ENCODE results near the gene POLK.
"Not testable (repeated sequence)": the region's sequence is repeated elsewhere in the genome, so short reads cannot be mapped to it uniquely, and the experiment has no call there.

Gene POLK

DNA sequence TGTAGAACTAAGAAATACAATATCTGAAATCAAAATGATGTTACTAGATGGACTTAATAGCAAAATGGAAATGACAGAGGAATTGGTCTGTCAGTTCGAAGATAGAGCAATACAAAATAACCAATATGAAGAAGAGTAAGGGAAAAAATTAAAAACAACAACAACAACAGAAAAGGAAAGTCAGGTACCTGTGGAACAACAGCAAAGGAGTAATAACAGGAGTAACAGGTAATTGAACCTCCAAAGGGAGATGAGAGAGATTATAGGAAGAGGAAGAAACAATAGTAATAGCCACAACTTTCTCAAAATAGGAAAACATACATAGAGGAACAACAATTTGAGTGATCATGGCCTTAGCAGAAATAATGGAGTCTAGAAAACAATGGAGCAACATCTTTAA, 13.7 kb downstream of the POLK start:
- Histone ChIP-seq H3K27me3 (ENCODE audit: low read depth, low read length) (no peaks in the 10 kb centered on the region), H3K27ac (ENCODE audit: low read length) (no peak overlapping the region), H3K36me3 (ENCODE audit: control insufficient read depth in 1 of 2, insufficient read depth in 2 of 2, low read length in 2 of 2) (no peaks in the 10 kb centered on the region)

GRCh38 chr5:75526070-75526469, 14.4 kb downstream of the POLK start:
- peaks cover 0 to 5% of the 10 kb centered on the region in 2 donors for H3K4me1 ChIP-seq (ENCODE audit: control insufficient read depth in 1 of 2, insufficient read depth in 2 of 2, low read length in 2 of 2)
- no peak overlapping the region for H3K27ac ChIP-seq (ENCODE audit: low read length)
- H3K9me3 ChIP-seq (ENCODE audit: control insufficient read depth in 1 of 2, low read length in 2 of 2), result peaks cover 0 to under 1% of the 10 kb centered on the region in 2 donors
- H3K36me3 ChIP-seq (ENCODE audit: control insufficient read depth in 1 of 2, insufficient read depth in 2 of 2, low read length in 2 of 2), result no peaks in the 10 kb centered on the region
- H3K27me3 ChIP-seq (ENCODE audit: low read depth, low read length), result no peaks in the 10 kb centered on the region
- no peak overlapping the region for H3K4me3 ChIP-seq (ENCODE audit: low read depth in 1 of 2, low read length in 2 of 2)

More for the DNA sequence above, 13.7 kb downstream of the POLK start:
- Histone ChIP-seq H3K4me1 (ENCODE audit: control insufficient read depth in 1 of 2, insufficient read depth in 2 of 2, low read length in 2 of 2) (peaks cover 0 to 5% of the 10 kb centered on the region in 2 donors), H3K4me3 (ENCODE audit: low read depth in 1 of 2, low read length in 2 of 2) (no peak overlapping the region), H3K9me3 (ENCODE audit: control insufficient read depth in 1 of 2, low read length in 2 of 2) (peaks cover 0 to 5% of the 10 kb centered on the region in 2 donors)

GRCh38 chr5:75529185-75529584, 17.5 kb downstream of the POLK start:
- no peak overlapping the region for H3K27ac ChIP-seq (ENCODE audit: low read length)
- H3K36me3 ChIP-seq (ENCODE audit: control insufficient read depth in 1 of 2, insufficient read depth in 2 of 2, low read length in 2 of 2), result no peaks in the 10 kb centered on the region
- peaks cover 0 to 5% of the 10 kb centered on the region in 2 donors for H3K4me1 ChIP-seq (ENCODE audit: control insufficient read depth in 1 of 2, insufficient read depth in 2 of 2, low read length in 2 of 2)
- H3K4me3 ChIP-seq (ENCODE audit: low read depth in 1 of 2, low read length in 2 of 2), result no peak overlapping the region
- no peaks in the 10 kb centered on the region for H3K9me3 ChIP-seq (ENCODE audit: control insufficient read depth in 1 of 2, low read length in 2 of 2)
- no peaks in the 10 kb centered on the region for H3K27me3 ChIP-seq (ENCODE audit: low read depth, low read length)

DNA sequence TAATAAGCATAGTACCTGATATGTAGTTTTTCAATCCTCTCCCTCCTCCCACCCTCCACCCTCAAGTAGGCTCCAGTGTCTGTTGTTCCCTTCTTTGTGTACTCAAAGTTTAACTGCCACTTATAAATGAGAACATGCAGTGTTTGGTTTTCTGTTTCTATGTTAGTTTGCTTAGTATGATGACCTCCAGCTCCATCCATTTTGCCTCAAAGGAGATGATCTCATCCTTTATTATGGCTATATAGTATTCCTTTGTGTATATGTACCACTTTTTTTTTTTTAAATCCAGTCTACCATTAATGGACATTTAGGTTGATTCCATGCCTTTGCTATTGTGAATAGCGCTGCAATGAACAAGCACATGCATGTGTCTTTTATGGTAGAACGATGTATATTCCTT, 20.5 kb downstream of the POLK start:
- Histone ChIP-seq H3K4me1 (ENCODE audit: control insufficient read depth in 1 of 2, insufficient read depth in 2 of 2, low read length in 2 of 2) (peaks cover 0 to 6% of the 10 kb centered on the region in 2 donors), H3K4me3 (ENCODE audit: low read depth in 1 of 2, low read length in 2 of 2) (no peak overlapping the region), H3K27me3 (ENCODE audit: low read depth, low read length) (no peaks in the 10 kb centered on the region), H3K9me3 (ENCODE audit: control insufficient read depth in 1 of 2, low read length in 2 of 2) (peaks cover 0 to 9% of the 10 kb centered on the region in 2 donors), H3K27ac (ENCODE audit: low read length) (no peak overlapping the region), H3K36me3 (ENCODE audit: control insufficient read depth in 1 of 2, insufficient read depth in 2 of 2, low read length in 2 of 2) (peaks cover 0 to 9% of the 10 kb centered on the region in 2 donors)

DNA sequence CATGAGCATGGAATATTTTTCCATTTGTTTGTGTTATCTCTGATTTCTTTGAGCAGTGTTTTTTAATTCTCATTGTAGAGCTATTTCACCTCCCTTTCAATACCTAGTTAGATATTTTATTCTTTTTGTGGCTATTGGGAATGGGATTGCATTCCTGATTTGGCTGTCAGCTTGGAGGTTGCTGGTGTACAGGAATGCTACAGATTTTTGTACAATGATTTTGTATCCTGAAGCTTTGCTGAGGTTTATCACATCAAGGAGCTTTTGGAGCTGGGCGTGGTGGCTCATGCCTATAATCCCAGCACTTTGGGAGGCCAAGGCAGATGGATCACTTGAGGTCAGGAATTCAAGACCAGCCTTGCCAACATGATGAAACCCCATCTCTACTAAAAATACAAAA, 22.0 kb downstream of the POLK start:
- not testable (repeated sequence) for H3K4me3 ChIP-seq (ENCODE audit: low read depth in 1 of 2, low read length in 2 of 2); H3K27me3 ChIP-seq (ENCODE audit: low read depth, low read length); H3K36me3 ChIP-seq (ENCODE audit: control insufficient read depth in 1 of 2, insufficient read depth in 2 of 2, low read length in 2 of 2); H3K9me3 ChIP-seq (ENCODE audit: control insufficient read depth in 1 of 2, low read length in 2 of 2); H3K4me1 ChIP-seq (ENCODE audit: control insufficient read depth in 1 of 2, insufficient read depth in 2 of 2, low read length in 2 of 2); H3K27ac ChIP-seq (ENCODE audit: low read length)

- peaks cover 0 to 9% of the 10 kb centered on the region in 2 donors for H3K9me3 ChIP-seq (ENCODE audit: control insufficient read depth in 1 of 2, low read length in 2 of 2)
- H3K27ac ChIP-seq (ENCODE audit: low read length), result no peak overlapping the region
- H3K4me1 ChIP-seq (ENCODE audit: control insufficient read depth in 1 of 2, insufficient read depth in 2 of 2, low read length in 2 of 2), result peaks cover 0 to 11% of the 10 kb centered on the region in 2 donors
- H3K4me3 ChIP-seq (ENCODE audit: low read depth in 1 of 2, low read length in 2 of 2), result no peak overlapping the region
- peaks cover 0 to 9% of the 10 kb centered on the region in 2 donors for H3K36me3 ChIP-seq (ENCODE audit: control insufficient read depth in 1 of 2, insufficient read depth in 2 of 2, low read length in 2 of 2)
- H3K27me3 ChIP-seq (ENCODE audit: low read depth, low read length), result no peaks in the 10 kb centered on the region
Measured at GRCh38 chr5:75534734-75535133, 23.0 kb downstream of the POLK start.

DNA sequence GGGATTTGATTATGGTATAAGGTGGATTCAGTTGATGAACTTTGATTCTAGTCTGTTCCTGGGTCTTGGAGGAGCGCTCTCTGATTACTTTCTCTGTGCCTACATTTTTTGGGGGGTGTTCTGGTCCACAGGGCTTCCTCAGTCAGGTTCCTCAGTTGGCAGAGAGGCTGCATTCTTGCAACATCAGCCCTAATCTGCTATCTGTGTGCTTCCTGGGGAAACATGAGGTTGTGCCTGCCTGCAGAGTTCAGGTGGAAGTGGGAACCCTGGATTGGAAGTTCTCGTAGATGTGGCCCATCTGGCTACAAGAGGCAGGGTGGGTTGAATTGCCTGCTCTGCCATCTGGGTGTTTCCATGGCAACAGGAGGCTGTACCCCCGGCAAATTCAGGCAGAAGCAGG, 24.5 kb downstream of the POLK start:
- no peak overlapping the region for H3K4me3 ChIP-seq (ENCODE audit: low read depth in 1 of 2, low read length in 2 of 2)
- peaks cover 0 to 9% of the 10 kb centered on the region in 2 donors for H3K9me3 ChIP-seq (ENCODE audit: control insufficient read depth in 1 of 2, low read length in 2 of 2)
- peaks cover 0 to 9% of the 10 kb centered on the region in 2 donors for H3K36me3 ChIP-seq (ENCODE audit: control insufficient read depth in 1 of 2, insufficient read depth in 2 of 2, low read length in 2 of 2)
- peaks cover 0 to 11% of the 10 kb centered on the region in 2 donors for H3K4me1 ChIP-seq (ENCODE audit: control insufficient read depth in 1 of 2, insufficient read depth in 2 of 2, low read length in 2 of 2)
- H3K27ac ChIP-seq (ENCODE audit: low read length), result no peak overlapping the region
- H3K27me3 ChIP-seq (ENCODE audit: low read depth, low read length), result no peaks in the 10 kb centered on the region

- peaks cover 0 to 9% of the 10 kb centered on the region in 2 donors for H3K36me3 ChIP-seq (ENCODE audit: control insufficient read depth in 1 of 2, insufficient read depth in 2 of 2, low read length in 2 of 2)
- H3K4me3 ChIP-seq (ENCODE audit: low read depth in 1 of 2, low read length in 2 of 2), result no peak overlapping the region
- H3K27me3 ChIP-seq (ENCODE audit: low read depth, low read length), result no peaks in the 10 kb centered on the region
- no peak overlapping the region for H3K27ac ChIP-seq (ENCODE audit: low read length)
- H3K9me3 ChIP-seq (ENCODE audit: control insufficient read depth in 1 of 2, low read length in 2 of 2), result peaks cover 0 to 9% of the 10 kb centered on the region in 2 donors
- H3K4me1 ChIP-seq (ENCODE audit: control insufficient read depth in 1 of 2, insufficient read depth in 2 of 2, low read length in 2 of 2), result peaks cover 0 to 11% of the 10 kb centered on the region in 2 donors
Measured at GRCh38 chr5:75536694-75537360, 25.1 kb downstream of the POLK start.

- peaks cover 0 to 9% of the 10 kb centered on the region in 2 donors for H3K36me3 ChIP-seq (ENCODE audit: control insufficient read depth in 1 of 2, insufficient read depth in 2 of 2, low read length in 2 of 2)
- H3K27me3 ChIP-seq (ENCODE audit: low read depth, low read length), result no peaks in the 10 kb centered on the region
- peaks cover 0 to 11% of the 10 kb centered on the region in 2 donors for H3K4me1 ChIP-seq (ENCODE audit: control insufficient read depth in 1 of 2, insufficient read depth in 2 of 2, low read length in 2 of 2)
- peaks cover 0 to 9% of the 10 kb centered on the region in 2 donors for H3K9me3 ChIP-seq (ENCODE audit: control insufficient read depth in 1 of 2, low read length in 2 of 2)
- H3K27ac ChIP-seq (ENCODE audit: low read length), result no peak overlapping the region
- H3K4me3 ChIP-seq (ENCODE audit: low read depth in 1 of 2, low read length in 2 of 2), result no peak overlapping the region
Measured at GRCh38 chr5:75538211-75538610, 26.5 kb downstream of the POLK start.

- no peaks in the 10 kb centered on the region for H3K9me3 ChIP-seq (ENCODE audit: control insufficient read depth in 1 of 2, low read length in 2 of 2)
- no peak overlapping the region for H3K4me3 ChIP-seq (ENCODE audit: low read depth in 1 of 2, low read length in 2 of 2)
- H3K27ac ChIP-seq (ENCODE audit: low read length), result no peak overlapping the region
- H3K27me3 ChIP-seq (ENCODE audit: low read depth, low read length), result no peaks in the 10 kb centered on the region
- peaks cover 0 to 7% of the 10 kb centered on the region in 2 donors for H3K36me3 ChIP-seq (ENCODE audit: control insufficient read depth in 1 of 2, insufficient read depth in 2 of 2, low read length in 2 of 2)
- no peaks in the 10 kb centered on the region for H3K4me1 ChIP-seq (ENCODE audit: control insufficient read depth in 1 of 2, insufficient read depth in 2 of 2, low read length in 2 of 2)
Measured at GRCh38 chr5:75545131-75545530, 33.4 kb downstream of the POLK start.

DNA sequence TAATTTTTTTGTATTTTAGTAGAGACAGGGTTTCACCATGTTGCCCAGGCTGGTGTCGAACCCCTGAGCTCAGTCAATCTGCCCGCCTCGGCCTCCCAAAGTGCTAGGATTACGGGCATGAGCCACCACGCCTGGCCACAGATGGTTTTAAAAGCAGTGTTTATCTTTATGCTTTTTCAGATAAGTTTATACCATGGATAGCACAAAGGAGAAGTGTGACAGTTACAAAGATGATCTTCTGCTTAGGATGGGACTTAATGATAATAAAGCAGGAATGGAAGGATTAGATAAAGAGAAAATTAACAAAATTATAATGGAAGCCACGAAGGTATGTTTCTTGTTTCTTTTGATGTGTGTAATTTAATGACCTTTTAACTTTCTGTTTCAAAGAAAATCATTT, 35.1 kb downstream of the POLK start:
- H3K4me3 ChIP-seq (ENCODE audit: low read depth in 1 of 2, low read length in 2 of 2), result no peak overlapping the region
- no peaks in the 10 kb centered on the region for H3K27me3 ChIP-seq (ENCODE audit: low read depth, low read length)
- H3K4me1 ChIP-seq (ENCODE audit: control insufficient read depth in 1 of 2, insufficient read depth in 2 of 2, low read length in 2 of 2), result no peaks in the 10 kb centered on the region

GRCh38 chr5:75547812-75548211, 36.1 kb downstream of the POLK start:
- H3K36me3 ChIP-seq (ENCODE audit: control insufficient read depth in 1 of 2, insufficient read depth in 2 of 2, low read length in 2 of 2), result peaks cover 4 to 15% of the 10 kb centered on the region in 2 donors
- H3K9me3 ChIP-seq (ENCODE audit: control insufficient read depth in 1 of 2, low read length in 2 of 2), result no peaks in the 10 kb centered on the region
- H3K27me3 ChIP-seq (ENCODE audit: low read depth, low read length), result no peaks in the 10 kb centered on the region
- H3K27ac ChIP-seq (ENCODE audit: low read length), result no peak overlapping the region
- H3K4me1 ChIP-seq (ENCODE audit: control insufficient read depth in 1 of 2, insufficient read depth in 2 of 2, low read length in 2 of 2), result no peaks in the 10 kb centered on the region
- no peak overlapping the region for H3K4me3 ChIP-seq (ENCODE audit: low read depth in 1 of 2, low read length in 2 of 2)

More for the DNA sequence above, 35.1 kb downstream of the POLK start:
- peaks cover 0 to 7% of the 10 kb centered on the region in 2 donors for H3K36me3 ChIP-seq (ENCODE audit: control insufficient read depth in 1 of 2, insufficient read depth in 2 of 2, low read length in 2 of 2)
- no peaks in the 10 kb centered on the region for H3K9me3 ChIP-seq (ENCODE audit: control insufficient read depth in 1 of 2, low read length in 2 of 2)
- H3K27ac ChIP-seq (ENCODE audit: low read length), result no peak overlapping the region
